HepG2 (cell line): ENCODE results near the gene ZNF653. TPM values are rescaled to one million over a fixed set of nuclear protein-coding genes. Genes with fewer than 3 reads are reported as not detected.
"Not testable (repeated sequence)": the region's sequence is repeated elsewhere in the genome, so short reads cannot be mapped to it uniquely, and the experiment has no call there.

Experiments used
- ATAC-seq: fragments of 200-7000 bp; cut with Tn5 transposase; 3 replicates; pipeline ENCODE4 v1.9.1; 2020; ENCODE audit warnings: mild to moderate bottlenecking, moderate library complexity
- BruUV-seq: library from RNA; stranded (reverse); fragments of 400-500 nt; replicated peaks from 2 replicates; lab custom pipeline; 2021; lab: Mats Ljungman, UMichigan
- CTCF ChIA-PET: fragments of 300-600 bp; formaldehyde crosslinking; extraction: SDS; loops from one replicate; lab custom pipeline; 2021; ENCODE audit warnings: low total read pairs, inconsistent platforms, low intra/inter-chr PET ratio; lab: Yijun Ruan, JAX
- POLR2A ChIA-PET: fragments of 350-600 bp; sonication (Branson Sonifier 250); formaldehyde crosslinking; loops from one replicate; lab custom pipeline; 2020; ENCODE audit warnings: antibody characterized with exemption, inconsistent platforms; lab: Yijun Ruan, JAX
- DNase-seq: peaks from one replicate; pipeline ENCODE4 v3.0.0-alpha.2; 2015; ENCODE audit warnings: low spot score
- FAIRE-seq: peaks from 3 replicates; lab custom pipeline; 2011; peaks lifted over from hg19 to GRCh38; lab: Jason Lieb, UNC
- H2AFZ ChIP-seq: one replicate; pipeline ENCODE4 v1.6.1; 2011; ENCODE audit warnings: low read length, inconsistent platforms
- H3K27ac ChIP-seq: fragments of 300-600 bp; 3 replicates; pipeline ENCODE4 v1.8.0; 2011; ENCODE audit warnings: mixed run types, mild to moderate bottlenecking, mixed read lengths, low read length, inconsistent platforms; ENCODE audit not compliant: insufficient read depth; ENCODE audit errors: extremely low read length
- H3K27me3 ChIP-seq, 2 experiments: fragments of 200-600 bp in 1 of 2; 2 replicates in 1 of 2; 3 replicates in 1 of 2; pipeline versions ENCODE4 v1.6.0 to v1.8.0; 2011; ENCODE audit warnings: low read length in 2 of 2, mild to moderate bottlenecking in 2 of 2, moderate library complexity in 2 of 2, inconsistent platforms in 1 of 2; ENCODE audit not compliant: insufficient read depth in 2 of 2, control insufficient read depth in 1 of 2
- H3K36me3 ChIP-seq, 2 experiments: fragments of 200-600 bp in 1 of 2; replicated peaks in 1 of 2; 2 replicates in 1 of 2; 3 replicates in 1 of 2; pipeline versions ENCODE4 v1.5.1 to v1.8.0; 2011; ENCODE audit warnings: low read length in 2 of 2, inconsistent platforms in 1 of 2; ENCODE audit not compliant: insufficient read depth in 2 of 2, control insufficient read depth in 1 of 2
- H3K4me1 ChIP-seq: 2 replicates; pipeline ENCODE4 v1.5.1; 2012; ENCODE audit warnings: low read length, inconsistent platforms; ENCODE audit not compliant: insufficient read depth
- H3K4me2 ChIP-seq: 2 replicates; pipeline ENCODE4 v1.6.0; 2011; ENCODE audit warnings: low read depth, low read length, inconsistent platforms
- H3K4me3 ChIP-seq, 3 experiments: fragments of 200-600 bp in 1 of 3; sonication (generic), shearing (Covaris generic) in 1 of 3; replicated peaks in 1 of 3; 2 replicates each; pipeline ENCODE4 v1.5.1; 2011 to 2016; ENCODE audit warnings: low read length in 3 of 3, inconsistent platforms in 2 of 3, low read depth in 2 of 3, mild to moderate bottlenecking in 2 of 3, control low read depth in 1 of 3, mixed read lengths in 1 of 3; ENCODE audit not compliant: insufficient read depth in 1 of 3
- H3K79me2 ChIP-seq: one replicate; pipeline ENCODE4 v1.6.1; 2011; ENCODE audit warnings: low read length, inconsistent platforms; ENCODE audit not compliant: insufficient read depth
- H3K9ac ChIP-seq: 2 replicates; pipeline ENCODE4 v1.6.0; 2011; ENCODE audit warnings: mild to moderate bottlenecking, low read depth, low read length, inconsistent platforms; ENCODE audit not compliant: insufficient read depth
- H3K9me3 ChIP-seq: 2 replicates; pipeline ENCODE4 v1.5.1; 2012; ENCODE audit warnings: mild to moderate bottlenecking, low read length
- H4K20me1 ChIP-seq: 2 replicates; pipeline ENCODE4 v1.6.0; 2011; ENCODE audit warnings: inconsistent platforms, mild to moderate bottlenecking, low read length, moderate library complexity; ENCODE audit not compliant: insufficient read depth
- CEBPG ChIP-seq: IDR thresholded peaks from 2 replicates; pipeline ENCODE4 v1.6.1; 2016
- CHD2 ChIP-seq: IDR thresholded peaks from 2 replicates; pipeline ENCODE4 v1.6.1; 2011; ENCODE audit warnings: low read depth, low read length, improper control_type of control experiment
- DMAP1 ChIP-seq: IDR thresholded peaks from 2 replicates; pipeline ENCODE4 v1.6.1; 2016
- GZF1 ChIP-seq: sonication (generic); formaldehyde crosslinking; IDR thresholded peaks from 2 replicates; pipeline ENCODE4 v1.5.1; 2020; ENCODE audit warnings: mild to moderate bottlenecking, missing genetic modification reagents
- KLF11 ChIP-seq: IDR thresholded peaks from 2 replicates; pipeline ENCODE4 v1.6.1; 2016; ENCODE audit warnings: missing compliant biosample characterization
- PITX1 ChIP-seq: sonication (generic); formaldehyde crosslinking; IDR thresholded peaks from 2 replicates; pipeline ENCODE4 v1.5.1; 2020; ENCODE audit warnings: mild to moderate bottlenecking, missing genetic modification reagents
- RFXANK ChIP-seq: IDR thresholded peaks from 2 replicates; pipeline ENCODE4 v1.6.1; 2016
- SOX6 ChIP-seq, 2 experiments: fragments of 450-650 bp in 1 of 2; sonication (generic) in 1 of 2; formaldehyde crosslinking in 1 of 2; IDR thresholded peaks; 2 replicates each; pipeline versions ENCODE4 v1.4.0 to v1.6.1; 2017 to 2020; ENCODE audit warnings: antibody characterized with exemption in 1 of 2, mild to moderate bottlenecking in 1 of 2, missing genetic modification reagents in 1 of 2
- ZNF121 ChIP-seq: sonication (generic); formaldehyde crosslinking; IDR thresholded peaks from 2 replicates; pipeline ENCODE4 v1.5.0; 2020; ENCODE audit warnings: mild to moderate bottlenecking, missing genetic modification reagents
- ZNF557 ChIP-seq: sonication (generic); formaldehyde crosslinking; IDR thresholded peaks from 2 replicates; pipeline ENCODE4 v1.4.0; 2020; ENCODE audit warnings: missing genetic modification reagents
- WGBS: methylation state at CpG from one replicate; pipeline ENCODE4 v1.1.6; 2017; ENCODE audit warnings: low lambda C conversion rate; 5-methylcytosine and 5-hydroxymethylcytosine counted together
- in situ Hi-C: cut with HindIII; loops from 2 replicates; pipeline ENCODE4 v1.10.0; 2017; ENCODE audit warnings: low pct_unique_long_range_greater_than_20kb; ENCODE audit not compliant: extremely low pct_ligation_motif_present
- intact Hi-C: fragments of 100-400 bp; cut with micrococcal nuclease; formaldehyde crosslinking; loops from one replicate; pipeline ENCODE4 v1.10.0; 2022; ENCODE audit not compliant: unreplicated experiment
- polyA plus RNA-seq, 8 experiments: library from polyadenylated mRNA; depleted of rRNA in 3 of 8; stranded (reverse) in 7 of 8; unstranded in 1 of 8; fragments of >200 nt; fragmentation: Illumina TruSeq in 4 of 8; extraction: Trizol in 4 of 8; gene quantifications; 2 replicates each; pipeline versions ENCODE4 v1.2.1 to v1.2.3, GENCODE V29; 2011 to 2016; ENCODE audit warnings: low read depth in 4 of 8, missing spikeins in 1 of 8, mixed read lengths in 1 of 8; ENCODE audit not compliant: insufficient read depth in 1 of 8
- total RNA-seq, 5 experiments: library from RNA; depleted of rRNA; stranded (reverse); fragments of >200 nt; fragmentation: Illumina TruSeq; extraction: Trizol; gene quantifications; 2 replicates each; pipeline ENCODE4 v1.2.3, GENCODE V29; 2016; ENCODE audit warnings: low read depth in 1 of 5
- TF ChIP-seq, protein P1 (sequence below): sonication (generic); formaldehyde crosslinking; IDR thresholded peaks from 2 replicates; pipeline ENCODE4 v1.8.0; 2022; ENCODE audit warnings: missing genetic modification reagents, mild to moderate bottlenecking, inconsistent platforms, borderline replicate concordance

Gene ZNF653
- total and polyA plus RNA-seq, 2 of the 13 experiments (the other 11 are each of a cell fraction or from before 2014, with no cell fraction given): 4.7 to 7.1 TPM

DNA sequence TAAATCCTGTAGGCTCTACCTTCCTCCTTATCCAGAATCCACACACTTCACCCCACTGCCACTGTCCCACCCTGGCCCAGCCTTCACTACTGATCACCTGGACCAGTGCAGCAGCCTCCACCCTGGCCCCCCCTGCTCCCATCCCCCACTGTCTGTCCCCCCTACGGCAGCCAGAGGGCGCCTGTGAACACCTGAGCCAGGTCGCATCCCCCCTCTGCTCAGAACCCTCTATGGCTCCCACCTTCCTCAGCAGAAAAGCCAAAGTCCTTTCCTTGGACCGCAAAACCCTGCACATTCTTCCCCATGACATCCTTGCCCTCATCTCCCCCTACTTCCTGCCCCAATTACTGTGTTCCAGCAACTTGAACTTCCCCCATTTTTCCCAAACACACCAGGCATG lies 45.4 kb downstream of the ZNF653 start (continued):
- TF ChIP-seq KLF11 (CRISPR knock-in tag) (no peak), ZNF121 (CRISPR knock-in tag) (no peak), PITX1 (CRISPR knock-in tag) (no peak), SOX6 (IDR thresholded peaks at IDR 0.05) (no peak), SOX6 (CRISPR knock-in tag; IDR thresholded peaks at IDR 0.05) (no peak), RFXANK (CRISPR knock-in tag) (no peak), GZF1 (CRISPR knock-in tag) (no peak), ZNF557 (CRISPR knock-in tag) (no peak), CEBPG (no peak), DMAP1 (CRISPR knock-in tag) (no peak), CHD2 (peak; percentile 21; the same call in 1 of the 2 replicates)
- TF ChIP-seq, protein P1, sequence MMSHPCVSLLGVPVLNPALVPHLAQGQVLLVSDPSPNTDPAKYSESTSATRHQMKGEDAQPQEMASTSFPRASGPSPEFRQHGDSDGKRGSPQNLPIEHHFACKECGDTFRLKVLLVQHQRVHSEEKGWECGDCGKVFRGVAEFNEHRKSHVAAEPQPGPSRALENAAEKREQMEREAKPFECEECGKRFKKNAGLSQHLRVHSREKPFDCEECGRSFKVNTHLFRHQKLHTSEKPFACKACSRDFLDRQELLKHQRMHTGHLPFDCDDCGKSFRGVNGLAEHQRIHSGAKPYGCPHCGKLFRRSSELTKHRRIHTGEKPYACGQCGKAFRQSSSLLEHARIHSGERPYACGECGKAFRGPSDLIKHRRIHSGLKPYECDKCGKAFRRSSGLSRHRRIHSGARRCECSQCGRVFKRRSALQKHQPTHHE: no peak

DNA sequence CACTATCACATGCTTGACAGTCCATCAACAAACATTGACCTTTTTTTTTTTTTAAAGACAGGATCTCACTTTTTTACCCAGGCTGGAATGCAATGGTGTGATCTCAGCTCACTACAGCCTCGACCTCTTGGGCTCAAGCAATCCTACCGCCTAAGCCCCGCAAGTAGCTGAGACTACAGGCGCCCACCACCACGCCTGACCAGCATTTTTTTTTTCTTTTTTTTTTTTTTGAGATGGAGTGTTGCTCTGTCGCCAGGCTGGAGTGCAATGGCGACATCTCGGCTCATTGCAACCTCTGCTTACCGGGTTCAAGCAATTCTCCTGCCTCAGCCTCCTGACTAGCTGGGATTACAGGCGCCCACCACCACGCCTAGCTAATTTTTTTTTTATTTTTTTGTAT lies 46.7 kb downstream of the ZNF653 start:
- FAIRE-seq, H3K27ac ChIP-seq, CTCF ChIA-PET, H3K36me3 ChIP-seq, H3K79me2 ChIP-seq, H3K9me3 ChIP-seq, BruUV-seq, DNase-seq, H3K4me1 ChIP-seq, H3K9ac ChIP-seq, POLR2A ChIA-PET, H3K4me2 ChIP-seq, H4K20me1 ChIP-seq, ATAC-seq, H2AFZ ChIP-seq, intact Hi-C loops, H3K4me3 ChIP-seq: not testable (repeated sequence)
- 28% methylated on average over 11 of the region's 11 CpGs for WGBS
- in situ Hi-C loops: loop anchor here (10.0 kb wide), 1 partner anchor 174 kb away; no protein-coding TSS in a partner anchor
- peaks cover 1 to 12% of the 10 kb centered on the region in 2 experiments; a peak in 2 of 5 replicates for H3K27me3 ChIP-seq
